ENCODE data around the gene GNPDA1. TPM values are rescaled to one million over a fixed set of nuclear protein-coding genes. Genes with fewer than 3 reads are reported as not detected.
A peak's percentile ranks its signal among the peaks of the same experiment; 100 is the strongest.

The GNPDA1 gene
- polyA plus RNA-seq, 1 donor from 2014 or later: 28.9 TPM

GRCh38 chr5:141960018-141960417 lies 52.8 kb downstream of the GNPDA1 start:
- H3K9me3 ChIP-seq (ENCODE audit: low read length): no peaks in the 10 kb centered on the region
- H3K27ac ChIP-seq (ENCODE audit: low read length): no peak overlapping the region
- peaks cover 8% of the 10 kb centered on the region for H3F3A ChIP-seq (ENCODE audit: insufficient read depth, low read length, poor library complexity, severe bottlenecking)
- no peaks in the 10 kb centered on the region for H4K20me1 ChIP-seq (ENCODE audit: insufficient read depth)
- no peak overlapping the region for H2AFZ ChIP-seq (ENCODE audit: low read depth, low read length)
- no peaks in the 10 kb centered on the region for H3K27me3 ChIP-seq (ENCODE audit: insufficient read depth, low read depth, low read length)
- peak; percentile 8 for TF ChIP-seq RAD21 (conservative IDR thresholded peaks at IDR 0.05)
- no peak for TF ChIP-seq EZH2 (IDR thresholded peaks at IDR 0.05; ENCODE audit: borderline replicate concordance, insufficient read depth, low read length, poor library complexity, severe bottlenecking)
- H3K4me2 ChIP-seq (ENCODE audit: low read length): no peak overlapping the region
- H3K36me3 ChIP-seq (ENCODE audit: insufficient read depth, low read length): no peaks in the 10 kb centered on the region
- H3K9me2 ChIP-seq (ENCODE audit: insufficient read depth, low read length): no peaks in the 10 kb centered on the region
- H3K4me3 ChIP-seq (ENCODE audit: low read length): no peak overlapping the region
- peak overlapping the region; percentile 19 for H3K9ac ChIP-seq (ENCODE audit: low read length)
- no peaks in the 10 kb centered on the region for H3K79me2 ChIP-seq (replicated peaks; ENCODE audit: insufficient read depth, low read length)

GRCh38 chr5:141958546-141959172 lies 54.2 kb downstream of the GNPDA1 start:
- TF ChIP-seq EP300 (conservative IDR thresholded peaks at IDR 0.05; ENCODE audit: poor library complexity, severe bottlenecking): no peak
- TF ChIP-seq RAD21 (conservative IDR thresholded peaks at IDR 0.05): no peak
- no peak for TF ChIP-seq SMC3 (conservative IDR thresholded peaks at IDR 0.05; ENCODE audit: poor library complexity)
- no peak for TF ChIP-seq MXI1 (conservative IDR thresholded peaks at IDR 0.05; ENCODE audit: poor library complexity, severe bottlenecking)
- no peak for TF ChIP-seq EZH2 (IDR thresholded peaks at IDR 0.05; ENCODE audit: borderline replicate concordance, insufficient read depth, low read length, poor library complexity, severe bottlenecking)
- TF ChIP-seq POLR2AphosphoS5 (IDR thresholded peaks at IDR 0.05): no peak
- no peak for TF ChIP-seq TAF1 (IDR thresholded peaks at IDR 0.05; ENCODE audit: low read depth)
- TF ChIP-seq REST (IDR thresholded peaks at IDR 0.05; ENCODE audit: borderline replicate concordance): no peak
- TF ChIP-seq CTCF (IDR thresholded peaks at IDR 0.05; ENCODE audit: poor library complexity, severe bottlenecking): no peak
- Histone ChIP-seq H3K9me3 (ENCODE audit: low read length) (no peaks in the 10 kb centered on the region), H3K9ac (ENCODE audit: low read length) (no peak overlapping the region), H3K36me3 (ENCODE audit: insufficient read depth, low read length) (no peaks in the 10 kb centered on the region), H3F3A (ENCODE audit: insufficient read depth, low read length, poor library complexity, severe bottlenecking) (peaks cover 5% of the 10 kb centered on the region), H3K4me2 (ENCODE audit: low read length) (no peak overlapping the region), H3K27ac (ENCODE audit: low read length) (no peak overlapping the region), H4K20me1 (ENCODE audit: insufficient read depth) (no peaks in the 10 kb centered on the region), H3K4me3 (ENCODE audit: low read length) (no peak overlapping the region), H3K79me2 (replicated peaks; ENCODE audit: insufficient read depth, low read length) (no peaks in the 10 kb centered on the region), H3K9me2 (ENCODE audit: insufficient read depth, low read length) (no peaks in the 10 kb centered on the region), H2AFZ (ENCODE audit: low read depth, low read length) (no peak overlapping the region), H3K27me3 (ENCODE audit: insufficient read depth, low read depth, low read length) (no peaks in the 10 kb centered on the region)

Data from neural cell (in vitro differentiated cells).